PFSK-1 (cell line): Measurements from ENCODE around the gene MAP3K4.

Source experiments
- POLR2AphosphoS5 ChIP-seq: IDR thresholded peaks from 2 replicates; pipeline ENCODE4 v1.6.1; 2012; ENCODE audit warnings: low read depth, mild to moderate bottlenecking, control low read depth, low read length, moderate library complexity
- REST ChIP-seq, 2 experiments: IDR thresholded peaks; 2 replicates each; pipeline versions ENCODE4 v1.6.1 to v1.8.0; 2011 to 2012; ENCODE audit warnings: low read depth in 2 of 2, low read length in 2 of 2, control low read depth in 1 of 2, inconsistent platforms in 1 of 2, mild to moderate bottlenecking in 1 of 2, moderate library complexity in 1 of 2; ENCODE audit not compliant: insufficient read depth in 1 of 2

DNA sequence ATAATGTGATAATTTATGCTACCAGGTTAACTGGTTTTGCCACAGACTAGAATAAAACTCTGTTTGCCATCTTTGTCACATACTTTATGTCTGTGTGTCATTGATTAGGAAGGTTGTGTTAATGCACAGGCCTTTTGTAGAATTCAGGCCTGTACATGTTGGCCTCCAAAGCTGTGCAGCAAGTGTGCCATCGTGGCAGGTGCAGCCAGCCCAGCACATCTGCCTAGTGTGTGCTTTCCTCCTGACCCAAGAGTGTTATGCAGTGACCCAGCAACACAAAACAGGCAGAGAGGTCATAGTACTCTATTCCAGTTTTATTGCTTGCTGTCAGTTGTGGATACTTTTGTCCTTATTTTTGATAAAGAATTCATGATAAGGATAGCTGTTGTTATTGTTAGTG is 3.7 kb downstream of the MAP3K4 start:
- no peak for TF ChIP-seq REST (IDR thresholded peaks at IDR 0.05; ENCODE audit: insufficient read depth in 1 of 2, low read depth in 2 of 2, low read length in 2 of 2)
- TF ChIP-seq POLR2AphosphoS5 = no peak
